SU-DHL-6 (cell line): ENCODE measurements around the gene PELI3.

Source experiments
- H2AFZ ChIP-seq: fragments of 200-600 bp; sonication (generic); 2 replicates; pipeline ENCODE4 v1.6.1; 2014; ENCODE audit warnings: low read depth, mild to moderate bottlenecking, moderate library complexity, mixed read lengths, antibody characterized with exemption, low read length; ENCODE audit not compliant: severe bottlenecking
- H3F3A ChIP-seq: fragments of 200-600 bp; shearing (Covaris generic); 2 replicates; pipeline ENCODE4 v1.6.0; 2016; ENCODE audit warnings: antibody characterized with exemption, mild to moderate bottlenecking; ENCODE audit not compliant: insufficient read depth
- H3K27ac ChIP-seq: fragments of 200-600 bp; sonication (generic); 2 replicates; pipeline ENCODE4 v1.5.1; 2016; ENCODE audit warnings: low read depth, mild to moderate bottlenecking, low read length, moderate library complexity, mixed read lengths
- H3K27me3 ChIP-seq: fragments of 200-600 bp; sonication (generic), shearing (Covaris generic); 2 replicates; pipeline ENCODE4 v1.6.0; 2014; ENCODE audit warnings: mild to moderate bottlenecking, low read length
- H3K36me3 ChIP-seq: fragments of 200-600 bp; sonication (generic); 2 replicates; pipeline ENCODE4 v1.6.1; 2014; ENCODE audit warnings: mild to moderate bottlenecking, low read length, mixed read lengths
- H3K4me2 ChIP-seq: fragments of 300-600, 200-600 bp; shearing (Covaris generic), sonication (generic); 2 replicates; pipeline ENCODE4 v1.6.0; 2014; ENCODE audit warnings: low read length, low read depth, mild to moderate bottlenecking; ENCODE audit not compliant: poor library complexity, severe bottlenecking
- H3K4me3 ChIP-seq: fragments of 200-600 bp; sonication (generic); 2 replicates; pipeline ENCODE4 v1.5.1; 2014; ENCODE audit warnings: antibody characterized with exemption, low read length, mild to moderate bottlenecking, mixed read lengths; ENCODE audit not compliant: insufficient read depth, poor library complexity, severe bottlenecking
- H3K79me2 ChIP-seq: fragments of 200-600 bp; sonication (generic); 2 replicates; pipeline ENCODE4 v1.6.1; 2014; ENCODE audit warnings: mild to moderate bottlenecking, low read length, moderate library complexity; ENCODE audit not compliant: insufficient read depth
- H3K9ac ChIP-seq: fragments of 200-600 bp; sonication (generic); 2 replicates; pipeline ENCODE4 v1.7.0; 2014; ENCODE audit warnings: mild to moderate bottlenecking, low read length
- H3K9me2 ChIP-seq: fragments of 200-600 bp; sonication (generic); replicated peaks from 2 replicates; pipeline ENCODE4 v1.6.1; 2014; ENCODE audit warnings: low read length; ENCODE audit not compliant: insufficient read depth
- H3K9me3 ChIP-seq: fragments of 200-600 bp; sonication (generic); 2 replicates; pipeline ENCODE4 v1.6.1; 2014; ENCODE audit warnings: low read length, mixed read lengths; ENCODE audit not compliant: insufficient read depth
- H4K20me1 ChIP-seq: fragments of 200-600 bp; sonication (generic); 2 replicates; pipeline ENCODE4 v1.6.1; 2014; ENCODE audit warnings: low read depth, mild to moderate bottlenecking, antibody characterized with exemption, low read length, moderate library complexity, mixed read lengths
- EZH2phosphoT487 ChIP-seq: fragments of 200-600 bp; sonication (generic), shearing (Covaris generic); conservative IDR thresholded peaks from 2 replicates; pipeline ENCODE4 v1.6.1; 2018; ENCODE audit warnings: mild to moderate bottlenecking, antibody characterized with exemption, low read length, moderate library complexity, mixed read lengths
- TF ChIP-seq, protein P1 (sequence below): fragments of 200-600 bp; sonication (generic); IDR thresholded peaks from one replicate; pipeline ENCODE4 v1.5.1; 2017; ENCODE audit warnings: antibody characterized with exemption, mild to moderate bottlenecking, low read length, moderate library complexity; ENCODE audit not compliant: insufficient read depth, poor library complexity, severe bottlenecking

PELI3 gene

DNA sequence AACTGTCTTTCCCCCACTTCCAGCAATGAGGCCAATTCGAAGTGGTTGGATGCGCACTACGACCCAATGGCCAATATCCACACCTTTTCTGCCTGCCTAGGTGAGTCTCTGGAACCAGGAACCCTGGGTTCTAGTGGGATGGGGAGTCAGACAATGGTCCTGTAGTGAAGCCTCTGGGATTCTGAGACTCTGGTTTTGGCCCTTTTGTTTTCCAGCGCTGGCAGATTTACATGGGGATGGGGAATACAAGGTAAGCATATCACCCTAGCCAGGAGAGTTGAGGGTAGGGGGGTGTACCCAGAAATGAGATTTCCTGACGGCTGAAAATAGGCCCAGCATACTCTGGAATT lies 44.3 kb downstream of the PELI3 start:
- Histone ChIP-seq H3K9ac (peak overlapping the region; percentile 27; the same call in 1 of the 2 replicates), H2AFZ (no peak overlapping the region), H3K27ac (no peak overlapping the region)

DNA sequence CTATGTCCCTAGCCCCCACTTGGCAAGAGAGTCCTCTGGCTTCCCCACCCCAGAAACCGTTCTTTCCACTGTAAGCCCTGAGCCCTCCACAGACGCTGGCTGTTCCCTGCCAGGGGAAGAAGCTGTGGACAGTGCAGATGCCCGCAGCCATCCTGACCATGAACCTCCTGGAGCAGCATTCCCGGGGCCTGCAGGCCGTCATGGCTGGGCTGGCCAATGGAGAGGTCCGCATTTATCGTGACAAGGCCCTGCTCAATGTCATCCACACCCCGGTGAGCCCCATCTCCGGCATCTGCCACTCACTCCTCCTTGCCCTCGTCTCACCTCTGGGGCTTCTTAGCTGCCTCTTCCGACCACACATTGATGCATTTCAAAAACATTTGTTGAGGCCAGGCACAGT lies 56.9 kb downstream of the PELI3 start:
- Histone ChIP-seq H4K20me1 (no peaks in the 10 kb centered on the region), H3K9me2 (no peaks in the 10 kb centered on the region), H3K27ac (no peak overlapping the region), H3F3A (no peaks in the 10 kb centered on the region), H3K4me2 (no peak overlapping the region), H3K36me3 (no peaks in the 10 kb centered on the region), H3K4me3 (no peak overlapping the region), H3K27me3 (no peaks in the 10 kb centered on the region), H3K79me2 (no peaks in the 10 kb centered on the region), H2AFZ (no peak overlapping the region), H3K9me3 (no peaks in the 10 kb centered on the region), H3K9ac (no peak overlapping the region)
- TF ChIP-seq, protein P1, sequence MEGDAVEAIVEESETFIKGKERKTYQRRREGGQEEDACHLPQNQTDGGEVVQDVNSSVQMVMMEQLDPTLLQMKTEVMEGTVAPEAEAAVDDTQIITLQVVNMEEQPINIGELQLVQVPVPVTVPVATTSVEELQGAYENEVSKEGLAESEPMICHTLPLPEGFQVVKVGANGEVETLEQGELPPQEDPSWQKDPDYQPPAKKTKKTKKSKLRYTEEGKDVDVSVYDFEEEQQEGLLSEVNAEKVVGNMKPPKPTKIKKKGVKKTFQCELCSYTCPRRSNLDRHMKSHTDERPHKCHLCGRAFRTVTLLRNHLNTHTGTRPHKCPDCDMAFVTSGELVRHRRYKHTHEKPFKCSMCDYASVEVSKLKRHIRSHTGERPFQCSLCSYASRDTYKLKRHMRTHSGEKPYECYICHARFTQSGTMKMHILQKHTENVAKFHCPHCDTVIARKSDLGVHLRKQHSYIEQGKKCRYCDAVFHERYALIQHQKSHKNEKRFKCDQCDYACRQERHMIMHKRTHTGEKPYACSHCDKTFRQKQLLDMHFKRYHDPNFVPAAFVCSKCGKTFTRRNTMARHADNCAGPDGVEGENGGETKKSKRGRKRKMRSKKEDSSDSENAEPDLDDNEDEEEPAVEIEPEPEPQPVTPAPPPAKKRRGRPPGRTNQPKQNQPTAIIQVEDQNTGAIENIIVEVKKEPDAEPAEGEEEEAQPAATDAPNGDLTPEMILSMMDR, result no peak
- no peak for TF ChIP-seq EZH2phosphoT487

More for the DNA sequence above, 44.3 kb downstream of the PELI3 start:
- Histone ChIP-seq H3F3A (no peaks in the 10 kb centered on the region), H3K36me3 (no peaks in the 10 kb centered on the region), H4K20me1 (no peaks in the 10 kb centered on the region), H3K9me3 (no peaks in the 10 kb centered on the region), H3K4me2 (peak overlapping the region; percentile 61), H3K79me2 (no peaks in the 10 kb centered on the region), H3K27me3 (no peaks in the 10 kb centered on the region), H3K4me3 (peak overlapping the region; percentile 53), H3K9me2 (no peaks in the 10 kb centered on the region)
- TF ChIP-seq EZH2phosphoT487, result no peak
- TF ChIP-seq, protein P1, result no peak

DNA sequence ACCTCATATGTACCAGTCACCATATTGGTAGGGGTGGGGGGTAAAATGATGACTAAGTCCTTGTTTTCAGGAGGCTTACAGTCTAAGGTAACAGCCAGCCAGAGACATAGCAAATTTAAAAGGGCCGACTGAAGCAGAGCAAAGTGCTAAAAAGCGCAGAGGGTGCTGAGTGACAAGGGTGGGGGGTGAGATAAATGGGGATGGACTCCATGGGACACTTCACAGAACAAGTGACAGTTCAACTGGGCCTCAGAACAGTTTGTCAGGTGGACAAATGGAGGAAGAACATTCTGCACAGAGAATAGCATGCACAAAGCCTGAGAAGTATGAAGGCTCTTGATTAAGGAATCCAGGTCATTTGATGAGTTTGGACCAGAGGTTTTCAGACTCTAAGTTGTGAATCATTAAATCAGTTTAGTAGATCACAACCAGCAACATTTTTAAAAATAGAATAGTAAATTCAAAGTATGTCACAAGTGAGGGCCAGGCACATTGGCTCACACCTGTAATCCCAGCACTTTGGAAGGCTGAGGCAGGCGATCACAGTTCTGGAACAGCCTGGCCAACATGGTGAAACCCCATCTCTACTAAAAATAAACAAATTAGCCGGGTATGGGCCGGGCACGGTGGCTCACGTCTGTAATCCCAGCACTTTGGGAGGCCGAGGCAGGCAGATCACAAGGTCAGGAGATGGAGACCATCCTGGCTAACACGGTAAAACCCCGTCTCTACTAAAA lies 57.8 kb downstream of the PELI3 start:
- H3K4me2 ChIP-seq, result no peak overlapping the region
- no peaks in the 10 kb centered on the region for H3K9me3 ChIP-seq
- no peaks in the 10 kb centered on the region for H4K20me1 ChIP-seq
- no peak overlapping the region for H3K4me3 ChIP-seq
- H3K9ac ChIP-seq, result no peak overlapping the region
- no peaks in the 10 kb centered on the region for H3F3A ChIP-seq
- no peaks in the 10 kb centered on the region for H3K27me3 ChIP-seq
- H3K79me2 ChIP-seq, result no peaks in the 10 kb centered on the region
- H3K9me2 ChIP-seq, result no peaks in the 10 kb centered on the region
- no peak overlapping the region for H3K27ac ChIP-seq
- no peaks in the 10 kb centered on the region for H3K36me3 ChIP-seq
- no peak for TF ChIP-seq EZH2phosphoT487
- TF ChIP-seq, protein P1, result no peak
- no peak overlapping the region for H2AFZ ChIP-seq
